ELF-1 (cell line): ENCODE data around the gene D2HGDH.
"Not testable (repeated sequence)": the region's sequence is repeated elsewhere in the genome, so short reads cannot be mapped to it uniquely, and the experiment has no call there.

Experiments used
- DNase-seq: peaks from one replicate; pipeline ENCODE4 v3.0.0-alpha.2; 2016; ENCODE audit warnings: low read depth, low spot score

Gene D2HGDH

DNA sequence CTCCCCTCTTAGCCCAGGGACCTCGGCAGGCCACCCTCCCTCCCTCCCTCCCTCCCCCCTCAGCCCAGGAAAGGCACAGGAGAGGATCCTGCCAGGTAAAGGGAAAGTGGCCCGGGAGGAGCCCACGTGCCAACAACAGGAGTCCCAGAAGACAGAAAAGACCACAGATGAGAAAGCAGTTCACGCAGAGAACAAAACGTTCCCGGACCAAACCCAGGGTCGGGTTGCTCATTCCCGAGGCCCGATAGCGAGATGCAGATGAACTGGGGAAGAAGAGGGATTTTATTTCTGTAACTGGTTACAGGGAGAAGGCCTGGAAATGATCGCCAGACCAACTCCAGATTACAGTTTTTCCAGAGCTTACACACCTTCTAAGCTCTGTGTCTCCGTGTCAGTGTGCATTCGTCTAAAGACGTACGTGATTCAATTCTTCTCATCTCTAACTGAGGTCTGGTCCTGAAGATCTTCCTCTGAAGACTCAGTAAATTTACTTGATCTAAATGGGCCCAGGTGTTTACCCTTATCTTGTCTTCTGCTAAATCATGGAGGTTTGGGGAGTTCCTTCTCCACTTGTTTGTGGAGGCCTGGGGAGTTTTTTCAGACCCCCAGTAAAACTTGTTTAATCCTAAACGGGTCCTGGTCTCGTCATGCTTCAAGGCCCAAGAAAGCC, 73.8 kb downstream of the D2HGDH start:
- DNase-seq: no peak

DNA sequence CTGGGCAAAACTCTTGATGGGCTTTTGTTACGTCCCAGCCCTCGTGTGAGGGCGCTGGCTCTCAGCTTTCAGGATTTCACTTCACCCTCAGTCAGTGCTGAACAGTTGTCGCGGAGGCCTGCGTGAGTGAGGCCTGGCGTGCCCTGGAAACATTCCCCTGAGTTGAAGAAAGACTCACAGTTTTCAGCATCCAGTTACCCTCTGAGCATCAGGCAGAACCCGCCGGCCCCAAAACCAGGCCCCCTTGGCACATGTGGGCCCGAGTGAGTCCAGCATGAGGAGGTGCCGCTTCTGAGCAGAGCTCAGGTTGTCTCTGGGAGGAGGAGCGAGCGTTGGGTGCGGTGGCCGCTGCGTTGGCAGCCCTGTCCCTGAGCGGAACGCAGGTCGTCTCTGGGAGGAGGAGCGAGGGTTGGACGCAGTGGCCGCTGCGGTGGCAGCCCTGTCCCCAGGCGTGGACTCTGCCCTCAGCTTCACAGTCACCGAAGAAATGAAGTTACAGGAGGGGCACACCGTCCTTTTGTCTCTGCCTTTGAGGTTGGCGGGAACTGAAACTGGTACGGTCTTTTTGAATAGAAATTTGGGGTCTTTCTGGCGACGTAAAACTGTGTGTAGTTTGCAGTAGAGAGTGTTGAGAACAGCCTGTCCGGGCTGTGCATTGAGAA, 74.4 kb downstream of the D2HGDH start, which contains the start of gene NEU4:
Gene NEU4 (plus strand): TSS at position 473 of the 662 bp plus-strand sequence. CDS start 5,292 bp downstream, outside the sequence.
- peak; percentile 72 for DNase-seq

DNA sequence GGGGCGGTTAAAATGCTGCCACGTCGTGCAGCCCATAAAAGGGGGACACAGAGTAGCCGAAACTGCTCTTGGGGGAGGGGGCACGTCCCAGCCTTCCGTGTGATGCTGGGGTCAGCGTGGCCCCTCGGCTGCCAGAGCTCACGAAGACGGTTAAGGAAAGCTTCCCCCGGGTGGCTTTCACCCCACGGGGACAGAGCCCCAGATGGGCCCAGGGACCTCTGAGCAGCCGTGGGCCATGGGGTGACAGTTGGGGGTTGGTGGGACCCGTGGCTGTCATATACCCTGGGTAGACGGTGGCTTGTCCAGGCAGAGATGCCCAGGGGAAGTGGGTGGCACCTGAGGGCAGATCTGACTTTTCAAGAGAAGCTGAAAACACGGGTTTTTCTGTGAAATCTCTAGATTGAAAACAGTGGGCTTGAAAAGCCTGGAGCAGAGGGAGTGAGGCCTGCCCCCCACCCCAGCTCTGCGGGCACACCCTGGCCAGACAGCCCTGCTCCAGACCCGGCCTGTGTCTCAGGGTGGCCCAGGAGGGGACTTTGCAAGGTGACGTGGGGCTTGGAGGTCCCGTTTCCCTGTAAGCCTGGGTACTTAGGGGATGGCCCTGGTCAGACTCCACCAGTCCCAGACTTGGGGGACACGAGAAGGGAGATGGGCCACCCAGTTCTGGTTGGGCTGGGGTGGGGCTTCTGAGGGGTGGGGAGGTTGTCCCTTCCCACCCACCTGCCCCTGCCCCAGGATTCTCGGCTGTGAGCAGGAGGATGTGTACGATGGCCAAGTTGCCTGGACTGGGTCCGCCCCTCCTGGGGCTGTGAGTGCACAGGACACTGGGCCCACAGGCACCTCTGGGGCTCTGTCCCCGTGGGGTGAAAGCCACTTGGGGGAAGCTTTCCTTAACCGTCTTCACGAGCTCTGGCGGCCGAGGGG, 75.2 kb downstream of the D2HGDH start:
- no peak for DNase-seq

DNA sequence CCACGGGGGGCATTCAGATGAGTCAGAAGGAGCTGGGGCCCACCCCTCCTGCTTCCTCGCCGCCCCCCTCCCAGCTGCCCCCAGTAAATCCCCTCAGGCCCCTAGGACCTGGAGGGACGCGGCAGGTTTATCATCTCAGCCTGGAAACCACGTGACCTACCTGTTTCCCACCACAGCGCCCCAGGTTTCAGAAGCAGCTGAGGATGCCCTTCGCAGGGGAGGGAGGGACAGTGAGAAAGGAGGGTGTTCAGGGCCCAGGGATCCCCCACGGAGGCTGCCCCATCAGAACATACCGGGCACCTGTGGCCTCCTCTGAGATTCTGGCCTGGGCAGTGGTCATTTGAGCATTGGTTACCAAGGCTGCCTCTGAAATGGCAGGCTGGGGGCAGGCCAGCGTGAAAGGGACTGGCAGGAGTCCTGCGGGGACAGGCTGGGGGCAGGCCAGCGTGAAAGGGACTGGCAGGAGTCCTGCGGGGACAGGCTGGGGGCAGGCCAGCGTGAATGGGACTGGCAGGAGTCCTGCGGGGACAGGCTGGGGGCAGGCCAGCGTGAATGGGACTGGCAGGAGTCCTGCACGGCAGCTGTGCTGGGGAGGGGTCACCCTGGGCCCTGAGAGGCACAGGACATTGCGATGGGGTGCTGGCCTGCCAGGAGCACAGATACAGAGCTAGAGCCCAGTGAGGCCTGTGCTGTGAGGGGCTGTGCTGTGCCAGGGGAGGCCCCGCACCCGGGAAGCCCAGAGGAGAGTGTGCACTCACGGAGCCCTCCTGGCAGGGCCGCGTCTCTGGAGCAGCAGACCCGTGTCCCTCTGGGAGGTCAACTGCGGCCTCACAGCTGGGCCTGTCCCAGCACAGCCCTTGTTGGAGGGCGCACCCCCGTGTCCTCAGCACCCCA, 76.1 kb downstream of the D2HGDH start:
- no peak for DNase-seq

DNA sequence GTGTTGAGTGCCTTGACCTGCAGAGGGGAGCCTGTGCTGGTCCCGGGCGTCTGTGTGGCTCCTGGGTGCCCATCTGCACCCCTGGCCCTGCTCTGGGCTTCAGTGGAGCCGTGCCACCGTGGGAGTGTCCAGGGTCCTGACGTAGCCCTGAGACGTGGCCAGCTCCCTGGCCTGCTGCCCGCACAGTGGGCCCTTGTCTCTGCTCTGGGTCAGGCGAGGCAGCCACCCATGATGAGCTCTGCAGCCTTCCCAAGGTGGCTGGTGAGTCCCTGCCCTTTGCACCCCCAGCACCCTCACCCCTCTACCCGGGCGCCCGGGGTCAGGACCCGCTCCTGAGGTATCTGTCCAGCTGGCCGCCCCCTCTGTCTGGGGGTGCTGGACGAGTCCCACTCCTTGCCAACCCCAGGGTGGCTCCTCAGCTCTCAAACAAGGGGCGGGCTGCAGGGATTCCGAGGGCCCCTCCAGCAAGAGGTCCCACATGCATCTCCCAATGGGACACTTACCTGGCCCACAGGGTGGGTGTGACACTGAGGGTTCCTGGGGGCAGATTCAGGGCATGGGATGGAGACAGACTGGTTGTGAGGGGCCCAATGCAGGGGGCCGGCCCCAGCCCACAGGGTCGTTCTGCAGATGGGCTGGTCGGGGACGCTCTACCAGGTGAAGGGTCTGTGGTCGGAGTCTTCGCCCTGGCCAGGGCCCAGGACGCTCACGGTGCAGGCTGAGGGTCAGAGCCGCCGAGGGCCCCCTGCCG, 76.9 kb downstream of the D2HGDH start:
- DNase-seq: no peak

DNA sequence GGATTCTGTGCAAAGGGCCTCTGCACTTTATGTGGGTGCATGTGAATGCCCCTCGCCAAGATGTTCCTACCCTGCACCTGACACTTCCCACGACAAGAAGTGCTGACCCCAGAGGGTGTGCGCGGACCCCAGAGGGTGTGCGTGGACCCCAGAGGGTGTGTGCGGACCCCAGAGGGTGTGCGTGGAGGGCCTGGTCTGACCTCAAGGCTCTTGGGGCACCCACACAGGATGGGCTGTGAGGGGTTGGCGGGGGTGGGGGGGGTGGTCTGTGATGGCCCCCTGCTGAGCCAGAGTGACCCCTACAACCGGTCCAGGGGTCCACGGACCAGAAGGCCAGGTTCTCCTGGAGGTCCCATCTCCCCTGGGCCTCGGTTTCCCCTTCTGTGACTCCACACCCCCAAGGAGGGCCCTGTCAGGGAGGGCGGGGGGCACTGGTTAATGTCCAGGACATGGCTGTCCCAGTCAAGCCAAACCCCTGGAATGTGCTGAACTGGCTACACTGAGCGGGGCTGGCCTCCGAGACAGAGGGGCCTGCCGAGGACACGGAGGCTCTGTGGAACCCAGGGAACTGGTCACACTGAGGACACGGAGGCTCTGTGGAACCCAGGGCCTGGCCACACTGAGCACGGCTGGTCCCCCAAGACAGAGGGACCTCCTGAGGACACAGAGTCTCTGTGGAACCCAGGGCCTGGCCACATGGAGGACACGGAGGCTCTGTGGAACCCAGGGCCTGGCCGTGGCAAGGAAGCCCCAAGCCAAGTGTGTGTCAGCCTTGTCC, 77.7 kb downstream of the D2HGDH start:
- DNase-seq: no peak

DNA sequence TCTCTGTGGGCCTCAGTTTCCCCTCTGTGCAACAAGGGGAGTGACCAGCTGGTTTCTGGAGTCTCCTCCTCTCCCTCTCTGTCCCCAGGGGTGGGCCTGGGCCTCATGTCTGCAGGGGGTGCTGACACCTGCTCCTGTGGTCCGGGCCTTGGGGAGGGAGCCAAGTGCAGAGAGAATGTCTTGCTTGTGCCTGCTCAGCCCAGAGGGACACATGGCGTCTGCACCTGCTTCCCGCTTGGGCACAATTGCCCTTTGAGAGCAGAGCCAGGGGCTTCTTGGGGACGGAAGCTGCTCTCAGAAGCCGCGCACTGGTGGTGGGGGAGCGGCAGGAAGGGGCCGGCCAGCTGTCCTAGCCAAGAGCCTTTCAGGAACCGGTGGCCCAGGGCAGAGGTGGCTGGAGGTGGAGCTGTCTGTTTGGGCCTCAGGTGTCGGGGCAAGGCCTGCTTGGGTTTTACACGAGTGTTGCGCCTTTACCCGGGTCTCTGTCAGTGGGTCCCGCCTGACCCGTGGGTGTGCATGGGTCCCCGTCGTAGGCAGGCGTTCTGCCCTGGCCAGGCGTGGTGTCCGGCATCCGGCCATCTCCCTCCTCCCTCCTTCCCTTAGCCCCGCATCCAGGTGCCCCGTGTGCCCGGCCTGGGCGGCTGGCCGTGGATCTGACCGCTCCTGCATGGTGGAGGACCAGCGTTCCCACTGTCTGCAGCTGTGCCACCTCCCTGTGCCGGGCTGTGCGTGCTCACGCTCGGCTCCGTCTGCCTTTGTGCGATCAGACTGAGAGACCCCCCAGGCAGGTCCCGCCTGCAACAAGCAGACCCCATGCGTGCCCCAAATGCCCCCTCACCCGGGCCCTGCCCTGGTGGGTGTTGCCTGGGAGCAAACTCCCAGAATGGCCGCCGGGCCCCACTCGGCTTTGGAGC, 78.6 kb downstream of the D2HGDH start:
- DNase-seq: no peak

DNA sequence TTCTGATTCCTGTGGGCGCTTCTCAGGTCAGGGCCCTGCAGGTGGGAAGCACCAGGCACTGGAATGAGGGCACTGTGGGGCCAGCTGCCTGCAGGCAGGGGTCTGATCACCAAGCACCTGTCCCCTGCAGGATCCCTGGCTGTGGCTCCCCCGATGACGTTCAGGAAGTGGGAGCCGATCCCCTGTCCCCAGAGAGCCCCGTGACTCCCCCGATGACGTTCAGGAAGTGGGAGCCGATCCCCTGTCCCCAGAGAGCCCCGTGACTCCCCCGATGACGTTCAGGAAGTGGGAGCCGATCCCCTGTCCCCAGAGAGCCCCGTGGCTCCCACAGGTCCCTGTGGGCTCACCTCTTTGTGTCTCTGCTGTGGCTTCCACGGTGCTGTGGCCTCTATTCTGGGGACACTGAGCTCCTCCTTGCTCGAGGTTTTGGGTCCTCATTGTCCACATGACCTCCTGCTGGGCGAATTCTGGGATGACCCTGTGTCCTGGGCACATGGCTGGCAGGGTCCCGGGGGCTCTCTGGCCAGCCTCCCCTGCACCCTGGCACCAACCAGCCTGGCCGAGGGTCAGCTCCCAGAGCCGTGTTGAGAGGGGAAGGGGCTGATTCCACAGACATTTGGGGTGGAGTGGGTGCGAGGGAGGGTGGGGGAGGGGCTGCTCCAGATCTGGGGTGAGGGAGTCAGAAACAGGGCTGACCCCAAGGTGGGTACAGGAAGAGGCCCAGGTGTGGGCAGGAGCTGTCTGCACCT, 79.4 kb downstream of the D2HGDH start:
- DNase-seq: no peak

DNA sequence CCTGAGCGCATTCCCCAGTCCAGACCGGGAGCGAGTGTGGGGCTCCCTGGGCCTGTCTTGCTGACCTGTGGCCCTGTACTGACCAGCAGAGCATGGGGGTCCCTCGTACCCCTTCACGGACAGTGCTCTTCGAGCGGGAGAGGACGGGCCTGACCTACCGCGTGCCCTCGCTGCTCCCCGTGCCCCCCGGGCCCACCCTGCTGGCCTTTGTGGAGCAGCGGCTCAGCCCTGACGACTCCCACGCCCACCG, 79.9 kb downstream of the D2HGDH start:
- no peak for DNase-seq

DNA sequence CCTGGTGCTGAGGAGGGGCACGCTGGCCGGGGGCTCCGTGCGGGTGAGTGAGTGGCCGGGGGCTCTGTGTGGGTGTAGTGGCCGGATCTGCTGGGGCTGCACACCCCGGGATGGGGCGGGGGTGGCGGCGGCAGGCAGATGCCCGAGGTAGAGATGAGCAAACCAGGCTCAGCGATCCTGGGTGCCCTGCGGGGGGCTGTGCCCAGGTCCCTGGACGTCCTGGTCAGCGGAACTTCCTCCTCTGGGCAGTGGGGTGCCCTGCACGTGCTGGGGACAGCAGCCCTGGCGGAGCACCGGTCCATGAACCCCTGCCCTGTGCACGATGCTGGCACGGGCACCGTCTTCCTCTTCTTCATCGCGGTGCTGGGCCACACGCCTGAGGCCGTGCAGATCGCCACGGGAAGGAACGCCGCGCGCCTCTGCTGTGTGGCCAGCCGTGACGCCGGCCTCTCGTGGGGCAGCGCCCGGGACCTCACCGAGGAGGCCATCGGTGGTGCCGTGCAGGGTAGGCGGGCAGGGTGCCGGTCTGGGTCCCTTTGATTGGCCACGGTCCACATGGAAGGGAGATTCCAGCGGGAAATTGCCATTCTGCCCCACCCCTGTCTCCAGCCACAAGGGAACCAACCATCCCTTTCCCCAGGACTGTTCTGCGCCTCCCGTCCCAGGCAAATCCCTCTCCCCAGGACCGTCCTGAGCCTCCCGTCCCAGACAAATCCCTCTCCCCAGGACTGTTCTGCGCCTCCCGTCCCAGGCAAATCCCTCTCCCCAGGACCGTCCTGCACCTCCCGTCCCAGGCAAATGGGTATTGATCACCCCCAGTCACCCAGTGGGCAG, 80.4 kb downstream of the D2HGDH start:
- DNase-seq: no peak

DNA sequence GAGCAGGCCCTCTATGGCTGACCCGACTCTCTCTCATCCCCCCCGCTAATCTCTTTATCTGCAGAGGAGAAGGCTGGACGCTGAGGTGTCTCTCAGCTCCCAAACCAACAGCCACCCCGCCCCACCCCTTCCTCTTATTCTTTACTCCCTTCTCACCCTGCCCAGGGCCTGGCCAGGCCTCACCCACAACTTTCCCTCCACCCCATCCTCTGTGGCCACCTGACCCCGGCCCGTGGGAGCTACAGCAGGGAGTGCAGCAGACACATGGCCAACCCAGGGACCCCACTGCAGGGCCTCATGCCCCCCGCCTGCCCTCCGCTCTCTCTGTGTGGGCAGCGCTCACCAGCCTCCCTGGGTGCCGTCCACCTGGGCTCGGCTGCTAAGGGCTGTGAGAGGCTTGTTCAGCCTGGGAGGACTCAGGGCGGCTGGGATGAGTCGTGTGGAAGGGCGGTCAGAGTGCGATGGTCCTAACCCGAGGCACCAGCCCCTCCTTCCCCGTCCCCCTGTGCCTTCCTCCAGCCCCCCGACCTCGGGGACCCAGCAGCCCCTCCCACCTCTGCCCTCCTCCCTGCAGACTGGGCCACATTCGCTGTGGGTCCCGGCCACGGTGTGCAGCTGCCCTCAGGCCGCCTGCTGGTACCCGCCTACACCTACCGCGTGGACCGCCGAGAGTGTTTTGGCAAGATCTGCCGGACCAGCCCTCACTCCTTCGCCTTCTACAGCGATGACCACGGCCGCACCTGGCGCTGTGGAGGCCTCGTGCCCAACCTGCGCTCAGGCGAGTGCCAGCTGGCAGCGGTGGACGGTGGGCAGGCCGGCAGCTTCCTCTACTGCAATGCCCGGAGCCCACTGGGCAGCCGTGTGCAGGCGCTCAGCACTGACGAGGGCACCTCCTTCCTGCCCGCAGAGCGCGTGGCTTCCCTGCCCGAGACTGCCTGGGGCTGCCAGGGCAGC, 81.3 kb downstream of the D2HGDH start:
- DNase-seq: no peak

DNA sequence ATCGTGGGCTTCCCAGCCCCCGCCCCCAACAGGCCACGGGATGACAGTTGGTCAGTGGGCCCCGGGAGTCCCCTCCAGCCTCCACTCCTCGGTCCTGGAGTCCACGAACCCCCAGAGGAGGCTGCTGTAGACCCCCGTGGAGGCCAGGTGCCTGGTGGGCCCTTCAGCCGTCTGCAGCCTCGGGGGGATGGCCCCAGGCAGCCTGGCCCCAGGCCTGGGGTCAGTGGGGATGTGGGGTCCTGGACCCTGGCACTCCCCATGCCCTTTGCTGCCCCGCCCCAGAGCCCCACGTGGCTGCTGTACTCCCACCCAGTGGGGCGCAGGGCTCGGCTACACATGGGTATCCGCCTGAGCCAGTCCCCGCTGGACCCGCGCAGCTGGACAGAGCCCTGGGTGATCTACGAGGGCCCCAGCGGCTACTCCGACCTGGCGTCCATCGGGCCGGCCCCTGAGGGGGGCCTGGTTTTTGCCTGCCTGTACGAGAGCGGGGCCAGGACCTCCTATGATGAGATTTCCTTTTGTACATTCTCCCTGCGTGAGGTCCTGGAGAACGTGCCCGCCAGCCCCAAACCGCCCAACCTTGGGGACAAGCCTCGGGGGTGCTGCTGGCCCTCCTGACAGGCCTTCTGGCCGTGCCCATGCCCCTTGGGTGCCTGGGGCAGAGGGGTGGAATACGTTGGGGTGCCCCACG, 82.1 kb downstream of the D2HGDH start:
- DNase-seq: no peak

DNA sequence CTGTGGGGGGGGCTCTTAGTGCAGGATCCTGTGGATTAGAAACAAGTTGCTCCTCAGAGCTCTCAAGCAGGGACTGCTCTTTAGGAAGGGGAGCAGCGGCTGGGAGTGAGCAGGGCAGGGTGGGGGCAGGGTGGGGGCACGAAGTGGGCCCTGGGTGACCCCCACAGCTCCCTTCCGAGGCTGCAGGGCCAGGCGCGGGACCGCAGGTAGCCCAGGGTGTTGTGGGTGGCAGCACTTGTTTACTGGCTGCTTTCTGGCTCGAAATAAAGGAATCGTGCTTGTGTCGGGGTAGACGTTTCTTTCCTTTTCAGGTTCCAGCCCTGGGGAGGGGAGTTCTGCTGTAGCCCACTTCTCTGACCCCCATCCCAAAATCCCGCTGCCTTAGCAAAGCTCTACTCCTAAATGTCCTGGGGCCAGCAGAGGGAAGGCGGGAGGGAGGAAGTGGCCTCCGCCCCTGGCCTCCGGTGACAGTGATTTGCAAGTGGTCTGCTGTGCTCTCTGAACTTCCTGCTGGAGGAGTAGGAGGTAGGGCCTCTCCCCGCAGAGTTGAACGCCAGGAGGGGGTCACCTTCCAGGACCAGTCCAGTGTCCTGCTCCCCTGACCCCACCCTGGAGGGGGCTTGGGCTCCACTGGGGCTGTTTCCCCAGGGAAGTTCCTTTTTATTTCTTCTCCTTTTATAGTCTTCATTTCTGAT, 82.8 kb downstream of the D2HGDH start:
- DNase-seq: no peak

DNA sequence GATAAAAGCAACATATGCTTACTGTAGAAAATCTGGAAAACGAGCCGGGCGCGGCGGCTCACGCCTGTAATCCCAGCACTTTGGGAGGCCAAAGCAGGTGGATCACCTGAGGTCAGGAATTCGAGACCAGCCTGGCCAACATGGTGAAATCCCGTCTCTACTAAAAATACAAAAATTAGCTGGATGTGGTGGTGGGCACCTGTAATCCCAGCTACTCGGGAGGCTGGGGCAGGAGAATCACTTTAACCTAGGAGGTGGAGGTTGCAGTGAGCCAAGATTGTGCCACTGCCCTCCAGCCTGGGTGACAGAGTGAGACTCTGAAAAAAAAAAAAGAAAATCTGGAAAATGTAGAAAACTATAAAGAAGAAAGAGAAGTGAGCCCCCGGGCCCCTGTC, 83.4 kb downstream of the D2HGDH start:
- not testable (repeated sequence) for DNase-seq
